H9 (cell line): ENCODE data around the gene ASIC1. TPM values are rescaled to one million over a fixed set of nuclear protein-coding genes. Genes with fewer than 3 reads are reported as not detected.
"Not testable (repeated sequence)": the region's sequence is repeated elsewhere in the genome, so short reads cannot be mapped to it uniquely, and the experiment has no call there.

Experiments
- DNase-seq: peaks from one replicate; pipeline ENCODE4 v3.0.0-alpha.2; 2017
- H2AFZ ChIP-seq: one replicate; pipeline ENCODE4 v1.6.1; 2013; ENCODE audit warnings: mild to moderate bottlenecking, low read length, control low read depth, moderate library complexity
- H2AK5ac ChIP-seq: 2 replicates; pipeline ENCODE4 v1.6.1; 2013; ENCODE audit warnings: low read length, control low read depth, mixed read lengths; ENCODE audit not compliant: insufficient read length
- H2BK120ac ChIP-seq: one replicate; pipeline ENCODE4 v1.6.1; 2013; ENCODE audit warnings: low read depth, mild to moderate bottlenecking, low read length, control low read depth, inconsistent platforms; ENCODE audit not compliant: poor library complexity, severe bottlenecking
- H2BK12ac ChIP-seq: 2 replicates; pipeline ENCODE4 v1.6.1; 2013; ENCODE audit warnings: low read length, control low read depth, mixed read lengths, low read depth; ENCODE audit not compliant: insufficient read length
- H2BK15ac ChIP-seq: 2 replicates; pipeline ENCODE4 v1.6.1; 2013; ENCODE audit warnings: low read depth, low read length, control low read depth
- H2BK20ac ChIP-seq: one replicate; pipeline ENCODE4 v1.6.1; 2013; ENCODE audit warnings: low read depth, mild to moderate bottlenecking, low read length, control low read depth, inconsistent platforms; ENCODE audit not compliant: poor library complexity, severe bottlenecking
- H2BK5ac ChIP-seq: 2 replicates; pipeline ENCODE4 v1.6.1; 2013; ENCODE audit warnings: low read length, control low read depth, mixed read lengths; ENCODE audit not compliant: insufficient read length
- H3K14ac ChIP-seq: 2 replicates; pipeline ENCODE4 v1.6.1; 2013; ENCODE audit warnings: low read length, control low read depth; ENCODE audit not compliant: insufficient read depth
- H3K18ac ChIP-seq: 2 replicates; pipeline ENCODE4 v1.6.1; 2013; ENCODE audit warnings: low read depth, mild to moderate bottlenecking, mixed read lengths, low read length, control low read depth; ENCODE audit not compliant: insufficient read length
- H3K23ac ChIP-seq: 2 replicates; pipeline ENCODE4 v1.6.1; 2013; ENCODE audit warnings: low read length, control low read depth, mixed read lengths, low read depth; ENCODE audit not compliant: insufficient read length
- H3K23me2 ChIP-seq: 2 replicates; pipeline ENCODE4 v1.6.1; 2013; ENCODE audit warnings: low read depth, mild to moderate bottlenecking, mixed read lengths, low read length, control low read depth; ENCODE audit not compliant: insufficient read length, poor library complexity, severe bottlenecking
- H3K27ac ChIP-seq: 2 replicates; pipeline ENCODE4 v1.5.1; 2013; ENCODE audit warnings: low read length, control low read depth, mixed read lengths, low read depth; ENCODE audit not compliant: insufficient read length
- H3K27me3 ChIP-seq: 2 replicates; pipeline ENCODE4 v1.6.1; 2013; ENCODE audit warnings: low read length, control low read depth, inconsistent platforms; ENCODE audit not compliant: insufficient read depth
- H3K4ac ChIP-seq: 2 replicates; pipeline ENCODE4 v1.6.1; 2013; ENCODE audit warnings: low read depth, mild to moderate bottlenecking, control low read depth, inconsistent platforms, low read length, moderate library complexity
- H3K4me1 ChIP-seq: 2 replicates; pipeline ENCODE4 v1.6.1; 2013; ENCODE audit warnings: low read length, control low read depth, inconsistent platforms; ENCODE audit not compliant: insufficient read depth
- H3K4me2 ChIP-seq: 2 replicates; pipeline ENCODE4 v1.6.1; 2013; ENCODE audit warnings: low read length, control low read depth, mixed read lengths; ENCODE audit not compliant: insufficient read length, insufficient read depth
- H3K56ac ChIP-seq: 2 replicates; pipeline ENCODE4 v1.6.1; 2013; ENCODE audit warnings: low read depth, mild to moderate bottlenecking, mixed read lengths, low read length, control low read depth; ENCODE audit not compliant: insufficient read length
- H3K79me1 ChIP-seq: 2 replicates; pipeline ENCODE4 v1.6.1; 2013; ENCODE audit warnings: low read depth, mild to moderate bottlenecking, moderate library complexity, low read length, control low read depth, inconsistent platforms; ENCODE audit not compliant: insufficient read depth, poor library complexity, severe bottlenecking
- H3K79me2 ChIP-seq: 2 replicates; pipeline ENCODE4 v1.6.1; 2013; ENCODE audit warnings: low read length, control low read depth, inconsistent platforms; ENCODE audit not compliant: insufficient read depth
- H3K9ac ChIP-seq: 2 replicates; pipeline ENCODE4 v1.6.1; 2013; ENCODE audit warnings: low read length, control low read depth, mixed read lengths; ENCODE audit not compliant: insufficient read length; ENCODE audit errors: extremely low read depth
- H3K9me3 ChIP-seq: one replicate; pipeline ENCODE4 v1.6.1; 2013; ENCODE audit warnings: low read depth, low read length, inconsistent platforms; ENCODE audit not compliant: control insufficient read depth
- H3T11ph ChIP-seq: one replicate; pipeline ENCODE4 v1.6.1; 2013; ENCODE audit warnings: mild to moderate bottlenecking, low read length, control low read depth, inconsistent platforms
- H4K20me1 ChIP-seq: one replicate; pipeline ENCODE4 v1.6.1; 2013; ENCODE audit not compliant: control insufficient read depth, insufficient read length, insufficient read depth
- H4K5ac ChIP-seq: 2 replicates; pipeline ENCODE4 v1.6.1; 2013; ENCODE audit warnings: low read depth, mild to moderate bottlenecking, mixed read lengths, low read length, control low read depth; ENCODE audit not compliant: insufficient read length
- H4K8ac ChIP-seq: replicated peaks from 2 replicates; pipeline ENCODE4 v1.6.1; 2013; ENCODE audit warnings: low read length, control low read depth, mixed read lengths, low read depth; ENCODE audit not compliant: insufficient read length
- H4K91ac ChIP-seq: 2 replicates; pipeline ENCODE4 v1.6.1; 2013; ENCODE audit warnings: low read depth, mild to moderate bottlenecking, moderate library complexity, mixed read lengths, low read length, control low read depth; ENCODE audit not compliant: insufficient read length
- H3K27ac Mint-ChIP-seq, 3 experiments: 2 replicates in 2 of 3; 3 replicates in 1 of 3; pipeline ENCODE4 v1.8.0; 2020 to 2021; ENCODE audit warnings: mixed read lengths in 3 of 3, mild to moderate bottlenecking in 1 of 3, moderate library complexity in 1 of 3
- H3K27me3 Mint-ChIP-seq: 2 replicates; pipeline ENCODE4 v1.8.0; 2021; ENCODE audit warnings: low read depth, mild to moderate bottlenecking, moderate library complexity, mixed read lengths
- H3K36me3 Mint-ChIP-seq, 3 experiments: 2 replicates in 2 of 3; 3 replicates in 1 of 3; pipeline ENCODE4 v1.8.0; 2020 to 2021; ENCODE audit warnings: low read depth in 3 of 3, mixed read lengths in 3 of 3; ENCODE audit not compliant: insufficient read depth in 1 of 3
- H3K4me1 Mint-ChIP-seq, 2 experiments: 2 replicates each; pipeline ENCODE4 v1.8.0; 2020; ENCODE audit warnings: mixed read lengths in 2 of 2
- H3K4me3 Mint-ChIP-seq, 2 experiments: 2 replicates in 1 of 2; 3 replicates in 1 of 2; pipeline ENCODE4 v1.8.0; 2020 to 2021; ENCODE audit warnings: mild to moderate bottlenecking in 2 of 2, mixed read lengths in 2 of 2, moderate library complexity in 1 of 2
- H3K9me3 Mint-ChIP-seq, 2 experiments: 2 replicates in 1 of 2; 3 replicates in 1 of 2; pipeline ENCODE4 v1.8.0; 2020; ENCODE audit warnings: mild to moderate bottlenecking in 2 of 2, mixed read lengths in 2 of 2, moderate library complexity in 1 of 2
- CTCF ChIP-seq: fragments of 200-600 bp; sonication (generic); conservative IDR thresholded peaks from 3 replicates; pipeline ENCODE4 v1.8.0; 2021; ENCODE audit warnings: antibody characterized with exemption, mild to moderate bottlenecking
- WGBS: extraction: QIAGEN DNeasy Blood & Tissue Kit; methylation state at CpG from one replicate; pipeline ENCODE4 v1.1.7; 2013; ENCODE audit warnings: missing lambda C conversion rate, low lambda C conversion rate, mixed read lengths; ENCODE audit not compliant: insufficient read length; ENCODE audit errors: extremely low coverage; 5-methylcytosine and 5-hydroxymethylcytosine counted together
- total RNA-seq: library from RNA; stranded (reverse); gene quantifications from 2 replicates; pipeline ENCODE4 v1.2.1, GENCODE V29; 2021

The ASIC1 gene
- total RNA-seq, 1 experiment from 2014 or later: 3.9 TPM

- H3K9ac ChIP-seq: no peak overlapping the region
- H3K14ac ChIP-seq: no peak overlapping the region
- no peak overlapping the region for H2BK5ac ChIP-seq
- H3K4me3 Mint-ChIP-seq: no peak overlapping the region
- no peak overlapping the region for H3K56ac ChIP-seq
- no peaks in the 10 kb centered on the region for H3K9me3 ChIP-seq
- H3K4me1 Mint-ChIP-seq: peaks cover 10 to 15% of the 10 kb centered on the region in 2 experiments
- H3K27me3 ChIP-seq: no peaks in the 10 kb centered on the region
- H2BK12ac ChIP-seq: no peak overlapping the region
- DNase-seq: no peak
- no peak overlapping the region for H3K18ac ChIP-seq
- no peak overlapping the region for H2BK15ac ChIP-seq
- H3K36me3 Mint-ChIP-seq: 0 out of 7 replicates have a peak, but pooled peaks cover 0 to 2% (median 0%) of the 10 kb centered on the region in 3 experiments
- no peaks in the 10 kb centered on the region; a peak in 1 of 5 replicates for H3K9me3 Mint-ChIP-seq
- H2BK20ac ChIP-seq: no peak overlapping the region
- no peak for TF ChIP-seq CTCF
- no peak overlapping the region for H3K23ac ChIP-seq
- no peaks in the 10 kb centered on the region for H3K23me2 ChIP-seq
- H4K91ac ChIP-seq: no peak overlapping the region
- no peak overlapping the region for H3K4ac ChIP-seq
- H3K79me1 ChIP-seq: no peaks in the 10 kb centered on the region
- H3K4me2 ChIP-seq: no peak overlapping the region
- H2BK120ac ChIP-seq: no peak overlapping the region
- no peak overlapping the region for H2AK5ac ChIP-seq
- H3K4me1 ChIP-seq: peaks cover 2% of the 10 kb centered on the region; the same call in 1 of the 2 replicates
- H3K27me3 Mint-ChIP-seq: no peaks in the 10 kb centered on the region; the same call in none of the 2 replicates
- peaks cover 8% of the 10 kb centered on the region; the same call in 1 of the 2 replicates for H3K79me2 ChIP-seq
- H4K8ac ChIP-seq: no peak overlapping the region
- WGBS: no CpG with 5 or more reads among the region's 3 CpGs
- no peak overlapping the region for H3T11ph ChIP-seq
- H4K5ac ChIP-seq: no peak overlapping the region
- no peak overlapping the region for H2AFZ ChIP-seq
- no peak overlapping the region for H3K27ac Mint-ChIP-seq
- no peak overlapping the region for H3K27ac ChIP-seq
- H4K20me1 ChIP-seq: no peaks in the 10 kb centered on the region
These were observed 30.7 kb upstream of the ASIC1 start for GRCh38 chr12:50026691-50027090.

DNA sequence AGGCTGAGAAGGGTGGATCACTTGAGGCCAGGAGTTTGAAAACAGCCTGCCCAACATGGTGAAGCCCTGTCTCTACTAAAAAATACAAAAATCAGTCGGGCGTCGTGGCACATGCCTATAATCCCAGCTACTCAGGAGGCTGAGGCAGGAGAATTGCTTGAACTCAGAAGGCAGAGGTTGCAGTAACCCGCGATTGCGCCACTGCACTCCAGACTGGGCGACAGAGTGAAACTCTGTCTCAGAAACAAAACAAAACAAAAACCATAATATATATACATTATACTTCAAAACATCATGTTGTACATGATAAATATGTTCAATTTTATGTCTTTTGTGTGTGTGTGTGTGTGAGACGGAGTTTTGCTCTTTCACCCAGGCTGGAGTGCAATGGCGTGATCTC is 26.9 kb upstream of the ASIC1 start:
- H3K23ac ChIP-seq, H3K56ac ChIP-seq, H3T11ph ChIP-seq, H3K27ac ChIP-seq, H3K27me3 Mint-ChIP-seq, H3K9ac ChIP-seq, H3K9me3 Mint-ChIP-seq, H4K8ac ChIP-seq, H4K20me1 ChIP-seq, H4K5ac ChIP-seq, H3K18ac ChIP-seq, H3K79me2 ChIP-seq, H4K91ac ChIP-seq, H2BK20ac ChIP-seq, DNase-seq, H2BK12ac ChIP-seq, H3K79me1 ChIP-seq, H2AK5ac ChIP-seq, H3K4me3 Mint-ChIP-seq, H2BK15ac ChIP-seq, H3K27me3 ChIP-seq, H3K4me1 ChIP-seq, H2AFZ ChIP-seq, H3K14ac ChIP-seq, H3K23me2 ChIP-seq, H3K36me3 Mint-ChIP-seq, H2BK5ac ChIP-seq, H3K4ac ChIP-seq, H2BK120ac ChIP-seq, H3K27ac Mint-ChIP-seq, H3K9me3 ChIP-seq, H3K4me2 ChIP-seq: not testable (repeated sequence)
- H3K4me1 Mint-ChIP-seq: peaks cover 8 to 15% of the 10 kb centered on the region in 2 experiments
- no CpG with 5 or more reads among the region's 9 CpGs for WGBS
